NT2/D1 (cell line): Measurements from ENCODE around the gene FCRL6.

ENCODE experiments used
- SUZ12 ChIP-seq: IDR thresholded peaks from 2 replicates; pipeline ENCODE4 v1.6.1; 2011; ENCODE audit not compliant: insufficient read length, insufficient read depth; ENCODE audit errors: extremely low read depth
- YY1 ChIP-seq: IDR thresholded peaks from 2 replicates; pipeline ENCODE4 v1.6.1; 2011; ENCODE audit not compliant: insufficient read length, insufficient read depth
- ZNF274 ChIP-seq: IDR thresholded peaks from 2 replicates; pipeline ENCODE4 v1.6.1; 2011; ENCODE audit warnings: mild to moderate bottlenecking, low read depth, low read length

- TF ChIP-seq YY1, result no peak
- TF ChIP-seq SUZ12, result no peak
- no peak for TF ChIP-seq ZNF274
Observed at GRCh38 chr1:159753386-159753785, 48.8 kb upstream of the FCRL6 start.
